ENCODE data around the gene CFAP77. TPM values are rescaled to one million over a fixed set of nuclear protein-coding genes. Genes with fewer than 3 reads are reported as not detected.

CFAP77 gene
- not detected for total RNA-seq

- TF ChIP-seq POLR2AphosphoS5 (IDR thresholded peaks at IDR 0.05) (no peak), CTCF (IDR thresholded peaks at IDR 0.05) (no peak), POLR2A (IDR thresholded peaks at IDR 0.05; ENCODE audit: low read depth) (no peak), EP300 (IDR thresholded peaks at IDR 0.05) (no peak)
- peaks cover 0 to 58% (median 34%) of the 10 kb centered on the region in 4 donors for H3K27me3 ChIP-seq
- H3K27ac ChIP-seq (replicated peaks in 1 of 4) = no peak within 1 kb of the TSS
- H3K9me3 ChIP-seq = no peaks in the 10 kb centered on the region
- peaks cover 38 to 43% (median 40%) of the 10 kb centered on the region in 4 donors for H3K4me1 ChIP-seq
- 7% methylated on average over 3 of the region's 69 CpGs for WGBS
- H3K36me3 ChIP-seq = no peaks in the 10 kb centered on the region
- intact Hi-C loops (cut with DNase I) = loop anchor here (10.0 kb wide), 1 partner anchor 395 kb away; no protein-coding TSS in a partner anchor
- H3K4me3 ChIP-seq = peak within 1 kb of the TSS; percentile 53 to 66 (median 54)
- no peak for DNase-seq (ENCODE audit: extremely low spot score)
These were observed at the start of gene CFAP77 for GRCh38 chr9:132409828-132410528. TSS of gene CFAP77 (plus strand) at chr9:132410211. CDS start at chr9:132410272, 61 bp downstream.

- 91% methylated on average over 9 of the region's 9 CpGs for WGBS
- H3K27me3 ChIP-seq = no peaks in the 10 kb centered on the region
- H3K4me3 ChIP-seq = no peak overlapping the region
- no peaks in the 10 kb centered on the region for H3K4me1 ChIP-seq
- DNase-seq (ENCODE audit: extremely low spot score) = no peak
- H3K9me3 ChIP-seq = no peaks in the 10 kb centered on the region
- intact Hi-C loops (cut with DNase I) = no loop called here
- no peak for TF ChIP-seq EP300 (IDR thresholded peaks at IDR 0.05)
- TF ChIP-seq POLR2AphosphoS5 (IDR thresholded peaks at IDR 0.05) = no peak
- no peak for TF ChIP-seq CTCF (IDR thresholded peaks at IDR 0.05)
- no peak for TF ChIP-seq POLR2A (IDR thresholded peaks at IDR 0.05; ENCODE audit: low read depth)
- H3K27ac ChIP-seq (replicated peaks in 1 of 4) = no peak overlapping the region
- H3K36me3 ChIP-seq = no peaks in the 10 kb centered on the region
These were observed 45.9 kb upstream of the CFAP77 start for GRCh38 chr9:132364068-132364467.

GRCh38 chr9:132365986-132366385 is 44.0 kb upstream of the CFAP77 start:
- TF ChIP-seq EP300 (IDR thresholded peaks at IDR 0.05) = no peak
- no peak for TF ChIP-seq POLR2AphosphoS5 (IDR thresholded peaks at IDR 0.05)
- TF ChIP-seq POLR2A (IDR thresholded peaks at IDR 0.05; ENCODE audit: low read depth) = no peak
- TF ChIP-seq CTCF (IDR thresholded peaks at IDR 0.05) = no peak
- Histone ChIP-seq H3K36me3 (no peaks in the 10 kb centered on the region), H3K9me3 (no peaks in the 10 kb centered on the region), H3K4me3 (no peak overlapping the region), H3K27ac (replicated peaks in 1 of 4) (no peak overlapping the region), H3K4me1 (no peaks in the 10 kb centered on the region), H3K27me3 (no peaks in the 10 kb centered on the region)
- whole genome bisulfite sequencing = 58% methylated on average over 3 of the region's 3 CpGs
- no peak for DNase-seq (ENCODE audit: extremely low spot score)
- intact Hi-C loops (cut with DNase I) = no loop called here

GRCh38 chr9:132366481-132366880 is 43.5 kb upstream of the CFAP77 start:
- H3K36me3 ChIP-seq = no peaks in the 10 kb centered on the region
- no peak for DNase-seq (ENCODE audit: extremely low spot score)
- intact Hi-C loops (cut with DNase I) = no loop called here
- H3K27ac ChIP-seq (replicated peaks in 1 of 4) = no peak overlapping the region
- TF ChIP-seq EP300 (IDR thresholded peaks at IDR 0.05) = no peak
- no peak for TF ChIP-seq POLR2A (IDR thresholded peaks at IDR 0.05; ENCODE audit: low read depth)
- no peak for TF ChIP-seq POLR2AphosphoS5 (IDR thresholded peaks at IDR 0.05)
- TF ChIP-seq CTCF (IDR thresholded peaks at IDR 0.05) = no peak
- no peaks in the 10 kb centered on the region for H3K27me3 ChIP-seq
- H3K9me3 ChIP-seq = no peaks in the 10 kb centered on the region
- no peak overlapping the region for H3K4me3 ChIP-seq
- H3K4me1 ChIP-seq = no peaks in the 10 kb centered on the region
- WGBS = 86% methylated on average over 4 of the region's 4 CpGs
